HG03064 (cell line): ENCODE measurements around the gene TAF5.
"Not testable (repeated sequence)": the region's sequence is repeated elsewhere in the genome, so short reads cannot be mapped to it uniquely, and the experiment has no call there.

ENCODE experiments used
- ATAC-seq: cut with Tn5 transposase; IDR thresholded peaks from one replicate; pipeline ENCODE4 v1.9.1; 2021; ENCODE audit warnings: low read depth; ENCODE audit not compliant: unreplicated experiment

The TAF5 gene

GRCh38 chr10:103397191-103397825 is 29.5 kb downstream of the TAF5 start:
- no peak for ATAC-seq

DNA sequence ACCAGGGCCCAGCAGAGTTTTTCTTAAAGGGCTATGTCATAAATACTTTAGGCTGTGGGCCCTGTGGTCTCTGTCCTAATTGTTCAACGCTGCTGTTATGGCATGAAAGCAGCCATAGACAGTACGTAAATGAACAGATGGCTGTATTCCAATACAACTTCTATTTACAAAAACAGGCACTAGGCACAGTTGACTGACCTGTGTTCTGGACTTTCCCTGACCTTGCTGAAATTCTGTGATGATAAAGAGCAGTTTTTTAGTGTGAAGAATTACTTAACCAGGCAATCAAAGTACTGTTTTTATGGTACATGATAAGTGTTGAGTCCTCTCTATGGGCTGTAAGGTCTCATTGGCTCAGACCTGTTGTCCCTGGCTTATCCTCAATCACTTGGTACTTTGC is 45.8 kb downstream of the TAF5 start:
- ATAC-seq = no peak

- no peak for ATAC-seq
Observed at GRCh38 chr10:103415581-103415980, 47.8 kb downstream of the TAF5 start.

GRCh38 chr10:103416436-103417147 is 48.8 kb downstream of the TAF5 start:
- no peak for ATAC-seq

- ATAC-seq = not testable (repeated sequence)
Observed at GRCh38 chr10:103417148-103417469, 49.3 kb downstream of the TAF5 start.

GRCh38 chr10:103417601-103418000 is 49.8 kb downstream of the TAF5 start:
- no peak for ATAC-seq

DNA sequence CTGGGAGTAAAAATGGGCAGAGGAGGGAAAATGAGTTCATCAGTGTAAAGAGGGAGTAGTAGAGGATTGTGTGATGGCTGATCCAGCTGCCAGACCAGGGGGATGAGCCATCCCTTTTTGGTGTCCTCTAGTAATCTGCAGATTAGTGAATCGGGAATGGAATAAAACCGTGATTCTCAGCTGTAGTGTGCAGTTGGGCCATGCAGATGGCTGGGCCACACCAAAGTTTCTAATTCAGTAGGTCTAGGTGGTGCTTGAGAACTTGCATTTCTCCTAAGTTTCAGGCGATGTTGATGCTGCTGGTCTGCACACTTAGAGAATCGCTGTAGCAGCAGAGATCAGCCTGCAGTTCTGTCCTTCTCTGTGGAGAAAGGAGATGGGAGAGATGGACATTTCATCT is 51.3 kb downstream of the TAF5 start:
- ATAC-seq = no peak

- no peak for ATAC-seq
Observed at GRCh38 chr10:103423748-103424147, 56.0 kb downstream of the TAF5 start.

DNA sequence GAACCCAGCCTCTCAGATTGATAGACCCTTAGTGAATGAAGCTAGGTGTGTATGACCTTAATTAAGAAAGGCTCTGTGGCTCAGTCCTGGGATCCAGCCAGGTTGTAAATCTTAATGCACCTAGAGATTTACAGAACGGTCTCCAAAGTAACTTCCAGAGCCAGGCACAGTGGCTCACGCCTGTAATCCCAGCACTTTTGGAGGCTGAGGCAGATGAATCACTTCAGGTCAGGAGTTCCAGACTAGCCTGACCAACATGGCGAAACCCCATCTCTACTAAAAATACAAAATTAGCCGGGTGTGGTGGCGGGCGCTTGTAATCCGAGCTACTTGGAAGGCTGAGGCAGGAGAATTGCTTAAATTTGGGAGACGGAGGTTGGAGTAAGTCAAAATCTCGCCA is 60.1 kb downstream of the TAF5 start:
- ATAC-seq = no peak

DNA sequence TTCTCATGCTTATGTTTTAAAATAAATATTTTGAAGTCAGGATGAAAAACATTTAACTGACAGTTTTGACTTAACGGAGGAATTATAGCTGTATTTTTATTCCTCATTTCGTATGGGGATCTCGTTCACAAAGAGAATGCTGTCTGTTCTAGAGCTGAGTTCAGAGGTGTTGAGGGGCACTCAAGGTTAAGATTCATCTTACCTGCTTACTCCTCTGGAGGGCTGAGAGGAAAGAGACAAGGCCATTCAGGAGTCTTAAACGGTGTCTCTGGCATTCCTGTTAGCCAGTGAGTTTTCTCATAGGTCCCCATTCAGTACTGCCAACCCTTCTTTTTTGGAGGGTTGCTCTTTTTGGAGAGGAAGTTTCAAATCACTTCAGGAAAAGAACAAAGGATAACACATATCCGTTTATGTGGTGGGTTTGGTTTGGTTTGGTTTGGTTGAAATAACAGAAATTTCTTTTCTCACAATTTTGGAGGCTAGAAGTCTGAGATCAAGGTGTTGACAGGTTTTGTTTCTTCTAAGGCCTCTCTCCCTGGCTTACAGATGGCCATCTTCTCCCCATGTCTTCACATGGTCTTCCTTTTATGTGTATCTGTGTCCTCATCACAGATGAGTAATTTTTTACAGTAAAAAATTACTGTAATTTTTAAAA is 61.3 kb downstream of the TAF5 start:
- no peak for ATAC-seq

GRCh38 chr10:103429647-103430046 is 61.9 kb downstream of the TAF5 start:
- no peak for ATAC-seq

- no peak for ATAC-seq
Observed at GRCh38 chr10:103431902-103432301, 64.1 kb downstream of the TAF5 start.

GRCh38 chr10:103433858-103434257 is 66.1 kb downstream of the TAF5 start:
- no peak for ATAC-seq
